RWPE1 (cell line): ENCODE measurements around the gene EHHADH.

ENCODE experiments used
- CTCF ChIA-PET: fragments of 350-600 bp; sonication (Branson Sonifier 250); formaldehyde crosslinking; extraction: SDS; loops from one replicate; lab custom pipeline; 2021; lab: Yijun Ruan, JAX
- POLR2A ChIA-PET: fragments of 400-600 bp; formaldehyde crosslinking; extraction: SDS; loops from one replicate; lab custom pipeline; 2020; ENCODE audit warnings: antibody characterized with exemption; ENCODE audit not compliant: low non-redundant PET; lab: Yijun Ruan, JAX
- DNase-seq: peaks from one replicate; pipeline ENCODE4 v3.0.0; 2012; ENCODE audit warnings: low spot score
- H3K27ac ChIP-seq: fragments of 450-650 bp; 2 replicates; pipeline ENCODE4 v1.5.1; 2017
- TF ChIP-seq, protein P1 (sequence below): fragments of 450-650 bp; conservative IDR thresholded peaks from 2 replicates; pipeline ENCODE4 v1.5.1; 2017; ENCODE audit warnings: low read depth, mild to moderate bottlenecking

The EHHADH gene

DNA sequence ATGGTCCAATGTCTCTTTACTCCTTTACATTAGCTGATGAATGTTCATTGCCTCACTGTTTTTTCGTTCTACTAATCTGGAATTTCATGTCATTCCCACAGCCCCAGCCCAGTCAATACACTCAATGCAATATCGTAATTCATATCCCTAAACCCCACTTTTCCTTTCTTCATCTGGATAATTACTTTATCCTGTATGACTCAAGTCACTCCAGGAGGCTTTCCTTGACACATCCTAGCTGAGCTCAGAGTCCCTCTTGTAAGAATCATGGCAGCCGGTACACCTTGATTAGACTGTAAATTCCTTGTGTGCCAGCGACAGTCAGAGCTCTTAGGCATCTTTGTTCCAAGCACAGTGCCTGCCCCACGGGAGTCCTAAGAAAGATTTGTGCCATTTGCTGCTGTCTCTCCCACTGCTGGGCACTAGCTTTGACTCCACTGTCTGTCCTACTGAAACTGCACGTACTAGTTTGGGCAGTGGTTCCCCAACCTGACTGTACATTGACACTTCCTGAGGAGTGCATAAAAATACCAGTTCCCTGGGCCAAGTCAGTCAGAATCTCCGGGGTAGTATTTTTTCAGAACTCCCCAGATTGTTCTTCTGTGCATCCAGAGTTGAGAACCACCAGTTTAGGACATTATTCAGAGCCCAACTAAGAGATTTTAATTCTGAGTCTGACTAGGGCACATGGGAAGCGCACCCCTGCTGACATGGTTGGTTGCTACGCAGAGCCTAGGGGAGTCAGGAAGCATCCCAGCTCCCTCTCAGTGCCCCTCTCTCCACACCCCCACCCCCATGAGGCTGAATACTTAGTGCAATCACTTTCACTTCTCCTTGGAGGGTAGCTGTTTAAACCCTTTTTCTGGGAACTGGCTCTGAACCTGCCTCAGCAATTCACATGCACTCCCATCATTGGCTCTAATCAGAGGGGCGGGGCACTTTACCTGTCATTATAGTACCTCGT, 81.5 kb downstream of the EHHADH start:
- H3K27ac ChIP-seq, result no peak overlapping the region
- TF ChIP-seq, protein P1, sequence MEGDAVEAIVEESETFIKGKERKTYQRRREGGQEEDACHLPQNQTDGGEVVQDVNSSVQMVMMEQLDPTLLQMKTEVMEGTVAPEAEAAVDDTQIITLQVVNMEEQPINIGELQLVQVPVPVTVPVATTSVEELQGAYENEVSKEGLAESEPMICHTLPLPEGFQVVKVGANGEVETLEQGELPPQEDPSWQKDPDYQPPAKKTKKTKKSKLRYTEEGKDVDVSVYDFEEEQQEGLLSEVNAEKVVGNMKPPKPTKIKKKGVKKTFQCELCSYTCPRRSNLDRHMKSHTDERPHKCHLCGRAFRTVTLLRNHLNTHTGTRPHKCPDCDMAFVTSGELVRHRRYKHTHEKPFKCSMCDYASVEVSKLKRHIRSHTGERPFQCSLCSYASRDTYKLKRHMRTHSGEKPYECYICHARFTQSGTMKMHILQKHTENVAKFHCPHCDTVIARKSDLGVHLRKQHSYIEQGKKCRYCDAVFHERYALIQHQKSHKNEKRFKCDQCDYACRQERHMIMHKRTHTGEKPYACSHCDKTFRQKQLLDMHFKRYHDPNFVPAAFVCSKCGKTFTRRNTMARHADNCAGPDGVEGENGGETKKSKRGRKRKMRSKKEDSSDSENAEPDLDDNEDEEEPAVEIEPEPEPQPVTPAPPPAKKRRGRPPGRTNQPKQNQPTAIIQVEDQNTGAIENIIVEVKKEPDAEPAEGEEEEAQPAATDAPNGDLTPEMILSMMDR, result no peak
- CTCF ChIA-PET, result interaction anchor here (0.6 kb wide), 1 partner anchor 15 kb away, joined by 6 read pairs; no protein-coding TSS in a partner anchor
- DNase-seq, result no peak
- POLR2A ChIA-PET, result no interaction called here

DNA sequence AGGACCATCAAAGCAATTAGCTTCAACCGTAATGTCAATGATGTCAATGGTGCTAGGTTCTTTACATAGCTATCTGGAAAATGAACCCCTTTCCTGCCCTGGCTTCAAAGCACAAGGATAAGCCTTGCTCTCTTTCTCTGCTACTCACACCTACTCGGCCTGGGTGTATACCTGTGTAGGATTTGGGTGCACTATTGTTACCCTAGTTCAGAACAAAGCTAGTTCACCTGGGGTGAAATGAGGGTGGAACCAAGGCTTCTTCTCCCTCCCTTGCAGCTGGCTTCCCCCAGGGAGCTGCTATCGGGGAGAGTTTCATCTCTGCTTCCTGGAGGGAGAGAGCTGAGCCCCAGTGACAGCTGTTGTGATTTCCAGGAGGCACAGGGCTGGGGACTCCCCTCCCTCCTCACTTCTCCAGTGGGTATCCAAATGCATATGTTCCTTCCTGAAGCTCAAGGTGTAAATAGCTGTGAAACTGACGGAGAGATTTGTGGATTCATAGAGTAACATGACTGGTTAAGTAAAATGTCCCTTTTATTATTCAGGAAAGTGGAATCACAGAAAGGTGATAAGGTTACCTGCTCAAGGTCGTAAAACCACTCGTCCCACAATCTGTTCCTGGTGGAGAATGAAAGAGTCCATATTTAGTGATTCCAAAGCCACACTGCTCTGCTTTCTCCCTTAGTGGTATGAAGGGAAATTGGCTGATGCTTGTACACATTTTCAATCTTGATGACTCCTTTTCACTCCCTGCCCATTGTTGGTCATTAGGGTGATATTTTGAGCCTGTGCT, 89.2 kb downstream of the EHHADH start:
- ChIA-PET CTCF (interaction anchor here (0.7 kb wide), 1 partner anchor 35 kb away, joined by 4 read pairs; no protein-coding TSS in a partner anchor), POLR2A (no interaction called here)
- DNase-seq, result no peak
- TF ChIP-seq, protein P1, result no peak
- H3K27ac ChIP-seq, result no peak overlapping the region

DNA sequence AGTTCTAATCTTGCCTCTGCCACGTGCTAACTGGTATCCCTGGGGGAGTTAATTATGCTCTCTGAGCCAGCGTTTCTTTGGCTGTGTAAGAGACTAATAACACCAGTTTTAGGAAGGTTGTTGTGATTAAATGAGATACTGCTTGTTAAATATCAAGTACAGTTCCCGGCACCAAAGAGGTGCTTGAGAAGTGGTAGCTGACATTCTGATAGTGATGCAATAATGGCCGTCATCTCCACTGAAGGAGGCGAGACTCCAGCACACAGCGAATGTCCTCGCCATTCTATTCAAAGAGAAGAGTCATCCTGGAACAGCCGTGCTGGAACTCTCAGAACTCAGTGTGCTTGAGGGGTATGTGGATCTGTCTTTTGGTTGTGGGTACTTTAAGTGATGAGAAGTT, 91.2 kb downstream of the EHHADH start:
- DNase-seq, result no peak
- ChIA-PET CTCF (no interaction called here), POLR2A (no interaction called here)
- TF ChIP-seq, protein P1, result no peak
- H3K27ac ChIP-seq, result no peak overlapping the region

DNA sequence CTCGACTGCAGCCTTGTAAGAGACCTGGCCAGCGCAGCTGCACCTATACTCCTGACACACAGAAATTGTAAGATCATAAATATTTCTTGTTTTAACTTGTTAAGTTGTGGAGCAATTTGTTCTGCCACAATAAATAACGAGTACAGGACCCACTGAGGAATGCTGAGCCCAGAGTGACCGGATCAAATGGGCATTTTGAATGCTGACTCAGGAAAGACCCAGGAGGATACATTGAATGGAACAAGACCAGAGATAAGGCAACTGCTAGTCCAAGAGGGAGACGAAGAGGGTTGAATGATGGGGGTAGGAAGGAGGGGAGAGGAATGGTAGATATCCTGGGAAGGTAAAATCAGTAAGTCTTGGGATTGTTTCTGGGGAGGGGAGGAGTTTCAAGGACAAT, 92.1 kb downstream of the EHHADH start:
- TF ChIP-seq, protein P1, result no peak
- ChIA-PET POLR2A (no interaction called here), CTCF (interaction anchor here (0.6 kb wide), 1 partner anchor 1936 kb away, joined by 3 read pairs; no protein-coding TSS in a partner anchor)
- no peak for DNase-seq
- no peak overlapping the region for H3K27ac ChIP-seq

DNA sequence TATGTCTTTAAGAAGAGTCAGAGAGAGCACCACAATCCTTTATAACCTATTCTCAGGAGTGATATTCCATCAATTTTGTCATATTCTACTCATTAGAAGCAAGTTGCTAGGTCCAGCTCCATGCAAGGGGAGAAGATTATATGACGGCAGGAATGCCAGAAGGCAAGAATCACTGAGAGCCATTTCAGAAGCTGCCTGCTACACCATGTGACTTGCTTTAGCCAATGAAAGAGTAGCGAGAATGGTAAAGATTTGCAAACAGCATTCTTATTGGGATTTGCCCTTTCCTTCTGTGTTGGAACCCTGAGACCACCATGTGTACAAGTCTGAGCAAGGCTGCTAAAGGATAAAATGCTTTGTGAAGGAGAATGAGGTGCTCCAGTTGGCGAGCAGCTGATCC, 96.5 kb downstream of the EHHADH start:
- CTCF ChIA-PET, result interaction anchor here (0.6 kb wide), 2 partner anchors 19 to 94 kb away, joined by 3 to 4 read pairs; no protein-coding TSS in a partner anchor
- TF ChIP-seq, protein P1, result no peak
- H3K27ac ChIP-seq, result no peak overlapping the region
- no peak for DNase-seq
- POLR2A ChIA-PET, result no interaction called here

DNA sequence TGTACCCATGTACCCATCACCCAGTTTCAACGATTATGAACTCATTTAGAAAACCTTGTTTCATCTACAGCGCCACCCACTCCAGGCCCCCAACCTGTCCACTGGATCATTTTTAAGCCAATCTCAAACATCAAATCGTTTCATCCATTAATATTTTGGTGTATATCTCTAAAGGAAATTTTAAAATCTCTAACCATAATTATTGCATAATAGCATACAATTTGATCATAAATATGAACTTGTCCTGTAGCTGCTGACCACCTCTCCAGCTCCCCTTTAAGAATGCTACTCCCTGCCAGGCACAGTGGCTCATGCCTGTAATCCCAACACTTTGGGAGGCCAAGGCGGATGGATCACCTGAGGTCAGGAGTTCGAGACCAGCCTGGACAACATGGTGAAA, 98.2 kb downstream of the EHHADH start:
- H3K27ac ChIP-seq, result no peak overlapping the region
- ChIA-PET POLR2A (no interaction called here), CTCF (interaction anchor here (0.6 kb wide), 1 partner anchor 430 kb away, joined by 3 read pairs; no protein-coding TSS in a partner anchor)
- no peak for DNase-seq
- TF ChIP-seq, protein P1, result no peak
